ENCODE measurements around the gene HSD17B8.
A peak's percentile ranks its signal among the peaks of the same experiment; 100 is the strongest.

DNA sequence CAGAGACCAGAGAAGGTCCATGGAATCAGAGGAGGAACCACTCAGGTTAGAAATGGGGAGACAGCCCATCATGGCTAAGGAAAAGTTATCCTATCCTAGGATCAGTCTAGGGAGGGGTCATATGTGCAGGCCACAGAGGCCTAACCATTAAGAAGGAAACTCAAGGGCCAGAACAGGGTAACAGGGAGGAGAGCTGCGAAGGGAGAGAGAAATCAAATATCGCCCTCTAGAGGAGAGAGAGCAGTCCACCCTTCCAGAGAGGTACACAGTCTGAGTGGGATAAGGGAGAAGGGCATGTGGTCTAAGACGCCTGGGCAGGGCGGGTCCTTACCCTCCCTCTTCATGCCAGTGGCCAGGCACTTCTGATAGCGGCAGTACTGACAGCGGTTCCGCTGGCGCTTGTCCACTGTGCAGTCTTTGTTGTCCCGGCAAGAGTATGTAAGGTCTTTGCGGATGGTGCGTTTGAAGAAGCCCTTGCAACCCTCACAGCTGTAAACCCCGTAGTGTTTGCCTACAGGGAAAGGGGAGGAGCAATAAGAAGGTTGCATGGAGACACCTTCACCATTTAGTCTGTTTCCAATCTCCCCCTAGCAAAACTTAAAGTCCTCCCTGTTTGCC is 6.9 kb upstream of the HSD17B8 start:
- TF ChIP-seq CTCF (conservative IDR thresholded peaks at IDR 0.05; ENCODE audit: low read depth in 2 of 2) (peak; percentile 71 to 92), EZH2phosphoT487 (IDR thresholded peaks at IDR 0.05; ENCODE audit: unreplicated experiment) (no peak), STAT1 (IDR thresholded peaks at IDR 0.05; ENCODE audit: unreplicated experiment) (no peak), POLR2AphosphoS5 (IDR thresholded peaks at IDR 0.05; ENCODE audit: low read depth) (no peak), REST (IDR thresholded peaks at IDR 0.05; ENCODE audit: unreplicated experiment) (no peak), EZH2 (IDR thresholded peaks at IDR 0.05; ENCODE audit: low read depth, unreplicated experiment) (no peak), ETS1 (IDR thresholded peaks at IDR 0.05) (no peak), CREB1 (CRISPR knock-in tag; IDR thresholded peaks at IDR 0.05; ENCODE audit: low read depth) (no peak), JUNB (IDR thresholded peaks at IDR 0.05; ENCODE audit: unreplicated experiment) (no peak), ZNF331 (CRISPR knock-in tag; IDR thresholded peaks at IDR 0.05; ENCODE audit: low read depth) (no peak), ZNF462 (CRISPR knock-in tag; IDR thresholded peaks at IDR 0.05) (no peak)

Measured in GM23338 (cell line).